Tibial nerve (tissue), 3 donors: ENCODE results near the gene MYO9B.

Source experiments
- POLR2A ChIP-seq, 2 donors: fragments of 450-650 bp; IDR thresholded peaks; one replicate each; pipeline ENCODE4 v1.6.1; 2017; ENCODE audit warnings: antibody characterized with exemption in 2 of 2, mild to moderate bottlenecking in 2 of 2, moderate library complexity in 2 of 2
- TF ChIP-seq, protein P1 (sequence below), 5 experiments: fragments of 200-600 bp in 3 of 5; fragments of 450-650 bp in 2 of 5; sonication (generic) in 3 of 5; IDR thresholded peaks; one replicate each; pipeline ENCODE4 v1.5.1; 2016 to 2019; ENCODE audit warnings: antibody characterized with exemption in 5 of 5, mild to moderate bottlenecking in 3 of 5, moderate library complexity in 2 of 5

DNA sequence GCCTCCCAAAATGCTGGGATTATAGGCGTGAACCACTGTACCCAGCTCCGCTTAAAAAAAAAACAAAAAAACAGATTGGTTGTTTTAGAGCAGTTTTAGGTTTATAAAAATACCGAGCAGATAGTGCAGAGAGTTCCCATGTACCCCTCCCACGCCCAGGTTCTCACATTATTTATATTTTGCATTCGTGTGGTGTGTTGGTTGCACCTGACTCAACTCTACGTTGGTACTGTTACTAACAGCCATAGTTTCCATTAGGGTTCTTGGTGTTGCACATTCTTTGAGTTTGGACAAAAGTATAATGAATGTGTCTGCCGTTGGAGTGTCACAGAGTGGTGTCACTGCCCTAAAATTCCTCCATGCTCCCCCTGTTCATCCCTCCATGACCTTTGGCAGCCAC is 29.1 kb downstream of the MYO9B start:
- TF ChIP-seq POLR2A (IDR thresholded peaks at IDR 0.05): no peak
- TF ChIP-seq, protein P1, sequence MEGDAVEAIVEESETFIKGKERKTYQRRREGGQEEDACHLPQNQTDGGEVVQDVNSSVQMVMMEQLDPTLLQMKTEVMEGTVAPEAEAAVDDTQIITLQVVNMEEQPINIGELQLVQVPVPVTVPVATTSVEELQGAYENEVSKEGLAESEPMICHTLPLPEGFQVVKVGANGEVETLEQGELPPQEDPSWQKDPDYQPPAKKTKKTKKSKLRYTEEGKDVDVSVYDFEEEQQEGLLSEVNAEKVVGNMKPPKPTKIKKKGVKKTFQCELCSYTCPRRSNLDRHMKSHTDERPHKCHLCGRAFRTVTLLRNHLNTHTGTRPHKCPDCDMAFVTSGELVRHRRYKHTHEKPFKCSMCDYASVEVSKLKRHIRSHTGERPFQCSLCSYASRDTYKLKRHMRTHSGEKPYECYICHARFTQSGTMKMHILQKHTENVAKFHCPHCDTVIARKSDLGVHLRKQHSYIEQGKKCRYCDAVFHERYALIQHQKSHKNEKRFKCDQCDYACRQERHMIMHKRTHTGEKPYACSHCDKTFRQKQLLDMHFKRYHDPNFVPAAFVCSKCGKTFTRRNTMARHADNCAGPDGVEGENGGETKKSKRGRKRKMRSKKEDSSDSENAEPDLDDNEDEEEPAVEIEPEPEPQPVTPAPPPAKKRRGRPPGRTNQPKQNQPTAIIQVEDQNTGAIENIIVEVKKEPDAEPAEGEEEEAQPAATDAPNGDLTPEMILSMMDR (IDR thresholded peaks at IDR 0.05): no peak
